GM23248 (cell line): ENCODE results near the gene GPR18.

Experiments used
- EZH2 ChIP-seq: fragments of 200-600 bp; sonication (generic); IDR thresholded peaks from 2 replicates; pipeline ENCODE4 v1.6.1; 2018; ENCODE audit warnings: antibody characterized with exemption, mild to moderate bottlenecking; ENCODE audit not compliant: insufficient read depth, poor library complexity, severe bottlenecking
- EZH2phosphoT487 ChIP-seq: fragments of 200-600 bp; sonication (generic); IDR thresholded peaks from 2 replicates; pipeline ENCODE4 v1.6.1; 2018; ENCODE audit warnings: antibody characterized with exemption, moderate library complexity, mild to moderate bottlenecking, low read depth; ENCODE audit not compliant: insufficient read depth

DNA sequence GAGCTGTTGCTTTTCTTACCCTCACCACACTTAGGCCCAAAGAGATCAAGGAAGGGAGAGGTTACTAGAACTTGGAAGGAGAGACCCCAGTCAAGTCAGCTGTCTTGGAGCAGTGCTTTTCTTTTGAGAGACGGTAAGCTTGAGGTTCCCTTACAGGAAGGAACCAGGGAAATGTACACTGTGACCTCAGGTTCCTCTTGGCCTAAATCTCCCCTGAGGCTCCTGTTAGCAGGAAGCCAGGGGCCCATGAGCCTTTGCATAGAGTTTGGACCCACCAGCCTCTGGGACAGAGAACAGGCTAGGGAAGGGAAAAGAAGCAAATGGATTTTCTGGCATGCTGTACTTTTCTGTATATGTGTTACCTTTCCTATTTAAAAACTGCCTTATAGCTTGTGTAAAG lies 5.9 kb upstream of the GPR18 start:
- TF ChIP-seq EZH2 (no peak), EZH2phosphoT487 (no peak)
